ENCODE measurements around the gene APP.

GRCh38 chr21:25836396-25836795 lies 334.2 kb downstream of the APP start:
- TF ChIP-seq CTCF (IDR thresholded peaks at IDR 0.05; ENCODE audit: low read length) (no peak), EZH2 (IDR thresholded peaks at IDR 0.05; ENCODE audit: borderline replicate concordance, low read length) (no peak)
